SH-SY5Y (cell line): ENCODE measurements around the gene KIF4A.

Experiments
- GATA2 ChIP-seq: IDR thresholded peaks from 2 replicates; pipeline ENCODE4 v1.6.1; 2011; ENCODE audit warnings: mild to moderate bottlenecking, low read depth, low read length
- GATA3 ChIP-seq: IDR thresholded peaks from 2 replicates; pipeline ENCODE4 v1.6.1; 2011; ENCODE audit warnings: low read depth, mild to moderate bottlenecking, low read length, moderate library complexity

Gene KIF4A

GRCh38 chrX:70264784-70265183 is 25.1 kb upstream of the KIF4A start:
- TF ChIP-seq GATA3 (no peak), GATA2 (no peak)

- TF ChIP-seq GATA3 (no peak), GATA2 (no peak)
Measured at GRCh38 chrX:70268034-70268433, 21.9 kb upstream of the KIF4A start, which contains the start of gene ARR3. Gene ARR3 (plus strand): TSS chrX:70268334. CDS start chrX:70269386, 1,052 bp downstream.

GRCh38 chrX:70279081-70279480 is 10.8 kb upstream of the KIF4A start:
- TF ChIP-seq GATA3 (no peak), GATA2 (no peak)

- TF ChIP-seq GATA3 (no peak), GATA2 (no peak)
Measured at GRCh38 chrX:70280573-70280972, 9.3 kb upstream of the KIF4A start.

GRCh38 chrX:70281951-70282350 is 8.0 kb upstream of the KIF4A start, which contains the start of gene RAB41:
Gene RAB41 (plus strand): TSS chrX:70282172. CDS start chrX:70282218, 46 bp downstream.
- TF ChIP-seq GATA3 (no peak), GATA2 (no peak)

GRCh38 chrX:70289168-70289792 is 624 bp upstream of the KIF4A start:
- no peak for TF ChIP-seq GATA3
- TF ChIP-seq GATA2, result no peak

- TF ChIP-seq GATA3, result no peak
- no peak for TF ChIP-seq GATA2
Measured at GRCh38 chrX:70292788-70293187, 2.9 kb downstream of the KIF4A start.

- TF ChIP-seq GATA3, result no peak
- TF ChIP-seq GATA2, result no peak
Measured at GRCh38 chrX:70293621-70294020, 3.7 kb downstream of the KIF4A start.

GRCh38 chrX:70301716-70302115 is 11.8 kb downstream of the KIF4A start:
- no peak for TF ChIP-seq GATA2
- TF ChIP-seq GATA3, result no peak

GRCh38 chrX:70313503-70313902 is 23.6 kb downstream of the KIF4A start:
- TF ChIP-seq GATA3, result no peak
- TF ChIP-seq GATA2, result no peak

- TF ChIP-seq GATA2, result no peak
- no peak for TF ChIP-seq GATA3
Measured at GRCh38 chrX:70322784-70323183, 32.9 kb downstream of the KIF4A start.

- no peak for TF ChIP-seq GATA3
- no peak for TF ChIP-seq GATA2
Measured at GRCh38 chrX:70324326-70324725, 34.4 kb downstream of the KIF4A start.

GRCh38 chrX:70331161-70331560 is 41.3 kb downstream of the KIF4A start:
- no peak for TF ChIP-seq GATA3

GRCh38 chrX:70332600-70332999 is 42.7 kb downstream of the KIF4A start:
- TF ChIP-seq GATA2 (no peak), GATA3 (no peak)

GRCh38 chrX:70336767-70337166 is 46.9 kb downstream of the KIF4A start:
- TF ChIP-seq GATA2 (no peak), GATA3 (no peak)

- TF ChIP-seq GATA2 (no peak), GATA3 (no peak)
Measured at GRCh38 chrX:70338290-70338689, 48.4 kb downstream of the KIF4A start.
